ENCODE measurements around the gene GABRA5.

Gene GABRA5

DNA sequence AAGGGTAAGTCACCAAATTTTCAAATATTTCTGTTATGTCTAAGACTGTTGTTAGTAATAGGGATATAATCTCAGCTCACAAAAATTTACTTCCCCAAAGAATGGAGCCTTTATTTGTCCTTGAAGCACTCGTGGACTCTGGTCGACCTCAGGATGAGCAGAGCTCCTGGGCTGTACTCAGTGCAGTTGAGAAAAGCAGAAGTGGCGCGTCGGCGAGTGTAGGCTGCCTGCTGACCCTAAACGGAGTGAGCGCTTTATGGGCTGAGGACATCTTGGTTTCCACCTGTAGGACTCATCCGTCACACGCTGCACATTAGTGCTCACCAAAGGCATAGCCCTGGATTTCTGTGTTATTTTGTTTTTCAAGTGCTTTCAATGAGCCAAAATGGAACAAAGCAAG, 11.0 kb downstream of the GABRA5 start:
- no peak for ATAC-seq
- no peak for TF ChIP-seq RARB (CRISPR knock-in tag; IDR thresholded peaks at IDR 0.05)
- TF ChIP-seq TCF4 (CRISPR knock-in tag; IDR thresholded peaks at IDR 0.05; ENCODE audit: borderline replicate concordance) = no peak

DNA sequence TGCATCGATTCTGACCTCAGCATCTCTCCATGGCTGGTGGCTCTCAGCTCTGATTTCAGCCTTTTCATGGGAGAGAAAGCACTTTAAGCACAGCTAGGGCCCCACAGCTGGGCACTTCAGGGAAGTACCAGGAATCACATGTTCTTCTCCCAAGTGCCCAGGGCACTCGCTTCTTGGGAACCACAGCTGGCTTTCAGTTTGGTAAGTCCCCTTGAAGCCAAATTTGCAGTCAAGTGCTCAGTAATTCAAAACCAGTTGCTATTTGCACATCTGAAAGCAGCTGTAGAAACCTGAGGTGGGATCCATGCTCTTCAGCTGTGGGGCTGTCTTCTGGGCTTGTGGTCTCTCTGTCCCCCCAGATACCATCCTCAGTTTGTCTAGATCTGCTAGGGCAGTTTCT, 12.8 kb downstream of the GABRA5 start:
- ATAC-seq = no peak
- no peak for TF ChIP-seq ZNF8 (CRISPR knock-in tag; IDR thresholded peaks at IDR 0.05)

DNA sequence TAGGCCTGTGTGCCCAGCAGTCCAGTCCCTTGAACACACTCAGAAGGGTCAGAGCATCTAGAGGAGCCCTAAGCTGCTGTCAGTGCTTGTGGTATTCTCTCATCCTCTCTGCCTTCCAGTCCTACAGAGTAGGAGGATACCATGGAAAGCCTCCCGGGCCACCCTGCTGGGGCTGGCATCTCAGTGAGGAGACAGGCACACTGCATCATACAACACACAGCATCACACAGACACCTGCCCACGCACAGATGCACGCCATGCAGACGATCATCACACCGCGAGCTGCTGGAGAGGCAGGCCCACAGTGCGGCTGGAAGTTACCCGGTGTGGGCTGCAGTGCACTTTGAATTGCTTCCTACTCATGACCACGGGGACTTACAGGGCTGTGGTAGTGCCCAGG, 15.2 kb downstream of the GABRA5 start:
- no peak for TF ChIP-seq OSR1 (CRISPR knock-in tag; IDR thresholded peaks at IDR 0.05)
- no peak for TF ChIP-seq ZFP3 (CRISPR knock-in tag; IDR thresholded peaks at IDR 0.05)
- no peak for TF ChIP-seq PPARA (CRISPR knock-in tag; IDR thresholded peaks at IDR 0.05; ENCODE audit: borderline replicate concordance)
- ATAC-seq = no peak

DNA sequence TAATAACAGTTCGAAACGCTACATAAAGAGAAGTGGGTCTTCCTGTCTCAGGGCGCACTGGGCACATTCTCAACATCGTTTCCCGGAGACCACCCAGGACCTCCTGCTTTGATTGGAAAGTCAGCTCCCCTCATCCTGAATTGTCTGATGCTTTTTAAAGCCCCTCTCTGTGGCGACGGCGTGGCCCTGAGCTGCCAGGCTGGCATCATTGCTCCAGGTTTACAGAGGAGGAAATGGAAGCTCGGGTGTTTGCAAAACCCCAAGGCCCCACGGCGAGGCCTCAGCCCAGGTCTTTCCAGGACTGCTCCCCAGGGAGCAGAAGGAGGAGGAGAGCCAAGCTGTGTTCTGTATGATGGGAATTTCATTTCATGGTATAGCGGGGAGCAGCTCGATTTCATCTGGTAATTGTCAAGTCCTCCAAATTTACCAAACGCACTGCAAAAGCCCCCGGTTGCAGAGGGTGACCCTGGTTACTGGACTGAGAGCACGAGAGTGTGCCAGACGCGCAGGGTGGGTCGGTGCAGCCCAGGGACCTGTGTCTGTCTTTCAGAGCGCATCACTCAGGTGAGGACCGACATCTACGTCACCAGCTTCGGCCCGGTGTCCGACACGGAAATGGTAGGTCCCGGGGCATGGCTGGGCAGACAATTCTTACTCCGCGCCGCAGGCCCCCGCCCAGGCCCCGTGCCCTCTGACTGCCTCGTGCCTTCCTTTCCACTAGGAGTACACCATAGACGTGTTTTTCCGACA, 15.9 kb downstream of the GABRA5 start:
- no peak for ATAC-seq
- TF ChIP-seq, protein P1, sequence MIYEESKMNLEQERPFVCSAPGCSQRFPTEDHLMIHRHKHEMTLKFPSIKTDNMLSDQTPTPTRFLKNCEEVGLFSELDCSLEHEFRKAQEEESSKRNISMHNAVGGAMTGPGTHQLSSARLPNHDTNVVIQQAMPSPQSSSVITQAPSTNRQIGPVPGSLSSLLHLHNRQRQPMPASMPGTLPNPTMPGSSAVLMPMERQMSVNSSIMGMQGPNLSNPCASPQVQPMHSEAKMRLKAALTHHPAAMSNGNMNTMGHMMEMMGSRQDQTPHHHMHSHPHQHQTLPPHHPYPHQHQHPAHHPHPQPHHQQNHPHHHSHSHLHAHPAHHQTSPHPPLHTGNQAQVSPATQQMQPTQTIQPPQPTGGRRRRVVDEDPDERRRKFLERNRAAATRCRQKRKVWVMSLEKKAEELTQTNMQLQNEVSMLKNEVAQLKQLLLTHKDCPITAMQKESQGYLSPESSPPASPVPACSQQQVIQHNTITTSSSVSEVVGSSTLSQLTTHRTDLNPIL (CRISPR knock-in tag; IDR thresholded peaks at IDR 0.05; ENCODE audit: low read depth) = no peak
- TF ChIP-seq GLIS3 (CRISPR knock-in tag; IDR thresholded peaks at IDR 0.05) (no peak), ESRRG (CRISPR knock-in tag; IDR thresholded peaks at IDR 0.05) (no peak), ARNTL (CRISPR knock-in tag; IDR thresholded peaks at IDR 0.05; ENCODE audit: borderline replicate concordance, low read depth) (no peak), BACH2 (CRISPR knock-in tag; IDR thresholded peaks at IDR 0.05; ENCODE audit: borderline replicate concordance) (no peak), SNAI2 (CRISPR knock-in tag; IDR thresholded peaks at IDR 0.05) (no peak), PPARA (CRISPR knock-in tag; IDR thresholded peaks at IDR 0.05; ENCODE audit: borderline replicate concordance) (no peak)
- TF ChIP-seq, protein P2, sequence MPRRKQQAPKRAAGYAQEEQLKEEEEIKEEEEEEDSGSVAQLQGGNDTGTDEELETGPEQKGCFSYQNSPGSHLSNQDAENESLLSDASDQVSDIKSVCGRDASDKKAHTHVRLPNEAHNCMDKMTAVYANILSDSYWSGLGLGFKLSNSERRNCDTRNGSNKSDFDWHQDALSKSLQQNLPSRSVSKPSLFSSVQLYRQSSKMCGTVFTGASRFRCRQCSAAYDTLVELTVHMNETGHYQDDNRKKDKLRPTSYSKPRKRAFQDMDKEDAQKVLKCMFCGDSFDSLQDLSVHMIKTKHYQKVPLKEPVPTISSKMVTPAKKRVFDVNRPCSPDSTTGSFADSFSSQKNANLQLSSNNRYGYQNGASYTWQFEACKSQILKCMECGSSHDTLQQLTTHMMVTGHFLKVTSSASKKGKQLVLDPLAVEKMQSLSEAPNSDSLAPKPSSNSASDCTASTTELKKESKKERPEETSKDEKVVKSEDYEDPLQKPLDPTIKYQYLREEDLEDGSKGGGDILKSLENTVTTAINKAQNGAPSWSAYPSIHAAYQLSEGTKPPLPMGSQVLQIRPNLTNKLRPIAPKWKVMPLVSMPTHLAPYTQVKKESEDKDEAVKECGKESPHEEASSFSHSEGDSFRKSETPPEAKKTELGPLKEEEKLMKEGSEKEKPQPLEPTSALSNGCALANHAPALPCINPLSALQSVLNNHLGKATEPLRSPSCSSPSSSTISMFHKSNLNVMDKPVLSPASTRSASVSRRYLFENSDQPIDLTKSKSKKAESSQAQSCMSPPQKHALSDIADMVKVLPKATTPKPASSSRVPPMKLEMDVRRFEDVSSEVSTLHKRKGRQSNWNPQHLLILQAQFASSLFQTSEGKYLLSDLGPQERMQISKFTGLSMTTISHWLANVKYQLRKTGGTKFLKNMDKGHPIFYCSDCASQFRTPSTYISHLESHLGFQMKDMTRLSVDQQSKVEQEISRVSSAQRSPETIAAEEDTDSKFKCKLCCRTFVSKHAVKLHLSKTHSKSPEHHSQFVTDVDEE (CRISPR knock-in tag; IDR thresholded peaks at IDR 0.05) = no peak

DNA sequence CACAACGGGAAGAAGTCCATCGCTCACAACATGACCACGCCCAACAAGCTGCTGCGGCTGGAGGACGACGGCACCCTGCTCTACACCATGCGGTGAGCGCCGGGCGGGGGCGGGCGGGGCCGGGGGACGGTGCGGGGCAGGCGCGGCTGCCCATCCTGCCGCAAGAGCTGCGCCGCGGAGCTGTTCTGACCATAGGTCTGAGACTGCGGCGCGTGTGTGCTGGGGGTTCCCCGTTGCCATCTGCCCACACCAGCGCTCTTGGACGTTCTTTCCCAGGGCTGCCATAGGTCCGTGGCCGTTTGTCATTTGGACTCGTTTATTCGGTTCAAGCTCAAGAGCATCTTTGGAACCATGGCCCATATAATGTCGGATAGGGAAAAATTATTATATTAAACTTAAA, 16.6 kb downstream of the GABRA5 start:
- TF ChIP-seq ZFP3 (CRISPR knock-in tag; IDR thresholded peaks at IDR 0.05) = no peak
- no peak for TF ChIP-seq ZNF565 (CRISPR knock-in tag; conservative IDR thresholded peaks at IDR 0.05; ENCODE audit: low read depth)
- no peak for TF ChIP-seq ISL1 (CRISPR knock-in tag; IDR thresholded peaks at IDR 0.05)
- no peak for TF ChIP-seq BACH2 (CRISPR knock-in tag; IDR thresholded peaks at IDR 0.05; ENCODE audit: borderline replicate concordance)
- no peak for TF ChIP-seq ZNF70 (CRISPR knock-in tag; IDR thresholded peaks at IDR 0.05)
- TF ChIP-seq GLIS3 (CRISPR knock-in tag; IDR thresholded peaks at IDR 0.05) = no peak
- TF ChIP-seq ESRRG (CRISPR knock-in tag; IDR thresholded peaks at IDR 0.05) = no peak
- ATAC-seq = no peak

DNA sequence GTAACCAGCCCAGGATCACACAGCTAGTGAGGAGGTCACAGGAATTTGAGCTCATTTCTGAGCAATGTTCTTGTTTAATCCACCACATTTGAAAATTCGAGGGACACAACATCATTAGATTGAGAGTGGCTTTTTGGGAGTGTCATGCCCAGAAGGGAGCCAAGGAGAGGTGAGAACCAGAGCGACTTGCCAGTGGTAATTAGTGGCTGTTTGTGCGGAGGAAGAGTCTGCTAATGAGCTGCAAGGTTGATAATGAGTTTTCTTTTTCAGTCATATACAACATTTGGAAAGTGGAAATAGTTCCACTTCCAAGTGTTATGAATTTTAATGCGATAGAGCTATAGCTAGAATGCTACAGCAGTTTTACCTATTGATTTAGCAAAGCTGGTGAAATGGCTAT, 19.7 kb downstream of the GABRA5 start:
- ATAC-seq = no peak
- TF ChIP-seq RARB (CRISPR knock-in tag; IDR thresholded peaks at IDR 0.05) = no peak
- TF ChIP-seq ESRRG (CRISPR knock-in tag; IDR thresholded peaks at IDR 0.05) = no peak
- no peak for TF ChIP-seq TCF4 (CRISPR knock-in tag; IDR thresholded peaks at IDR 0.05; ENCODE audit: borderline replicate concordance)
- TF ChIP-seq ISL1 (CRISPR knock-in tag; IDR thresholded peaks at IDR 0.05) = no peak
- TF ChIP-seq, protein P2 (CRISPR knock-in tag; IDR thresholded peaks at IDR 0.05) = no peak
- TF ChIP-seq ZFP30 (CRISPR knock-in tag; IDR thresholded peaks at IDR 0.05) = no peak
- TF ChIP-seq BACH2 (CRISPR knock-in tag; IDR thresholded peaks at IDR 0.05; ENCODE audit: borderline replicate concordance) = no peak
- TF ChIP-seq CSDC2 (CRISPR knock-in tag; IDR thresholded peaks at IDR 0.05) = no peak
- no peak for TF ChIP-seq PPARA (CRISPR knock-in tag; IDR thresholded peaks at IDR 0.05; ENCODE audit: borderline replicate concordance)
- TF ChIP-seq, protein P3, sequence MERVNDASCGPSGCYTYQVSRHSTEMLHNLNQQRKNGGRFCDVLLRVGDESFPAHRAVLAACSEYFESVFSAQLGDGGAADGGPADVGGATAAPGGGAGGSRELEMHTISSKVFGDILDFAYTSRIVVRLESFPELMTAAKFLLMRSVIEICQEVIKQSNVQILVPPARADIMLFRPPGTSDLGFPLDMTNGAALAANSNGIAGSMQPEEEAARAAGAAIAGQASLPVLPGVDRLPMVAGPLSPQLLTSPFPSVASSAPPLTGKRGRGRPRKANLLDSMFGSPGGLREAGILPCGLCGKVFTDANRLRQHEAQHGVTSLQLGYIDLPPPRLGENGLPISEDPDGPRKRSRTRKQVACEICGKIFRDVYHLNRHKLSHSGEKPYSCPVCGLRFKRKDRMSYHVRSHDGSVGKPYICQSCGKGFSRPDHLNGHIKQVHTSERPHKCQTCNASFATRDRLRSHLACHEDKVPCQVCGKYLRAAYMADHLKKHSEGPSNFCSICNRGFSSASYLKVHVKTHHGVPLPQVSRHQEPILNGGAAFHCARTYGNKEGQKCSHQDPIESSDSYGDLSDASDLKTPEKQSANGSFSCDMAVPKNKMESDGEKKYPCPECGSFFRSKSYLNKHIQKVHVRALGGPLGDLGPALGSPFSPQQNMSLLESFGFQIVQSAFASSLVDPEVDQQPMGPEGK (CRISPR knock-in tag; IDR thresholded peaks at IDR 0.05; ENCODE audit: borderline replicate concordance) = no peak
- TF ChIP-seq, protein P1 (CRISPR knock-in tag; IDR thresholded peaks at IDR 0.05; ENCODE audit: low read depth) = no peak
- no peak for TF ChIP-seq ARNTL (CRISPR knock-in tag; IDR thresholded peaks at IDR 0.05; ENCODE audit: borderline replicate concordance, low read depth)
- TF ChIP-seq OSR1 (CRISPR knock-in tag; IDR thresholded peaks at IDR 0.05) = no peak
- no peak for TF ChIP-seq ZC3H10 (CRISPR knock-in tag; IDR thresholded peaks at IDR 0.05)
- no peak for TF ChIP-seq TOX (CRISPR knock-in tag; IDR thresholded peaks at IDR 0.05; ENCODE audit: borderline replicate concordance)

Measured in SK-N-SH treated with all-trans-retinoic acid at 6 μM for 48 hours (cell line).